WTC11 (cell line): ENCODE data around the gene IL17RA.

Experiments used
- CREB1 ChIP-seq: sonication (generic); formaldehyde crosslinking; IDR thresholded peaks from 2 replicates; pipeline ENCODE4 v1.8.0; 2023; ENCODE audit warnings: mild to moderate bottlenecking, missing genetic modification reagents
- FOXJ3 ChIP-seq: sonication (generic); formaldehyde crosslinking; IDR thresholded peaks from 2 replicates; pipeline ENCODE4 v1.9.0; 2021; ENCODE audit warnings: missing genetic modification reagents, mild to moderate bottlenecking, borderline replicate concordance
- FOXP1 ChIP-seq: sonication (generic); formaldehyde crosslinking; IDR thresholded peaks from 2 replicates; pipeline ENCODE4 v1.8.0; 2022; ENCODE audit warnings: missing genetic modification reagents, mild to moderate bottlenecking, moderate library complexity, borderline replicate concordance
- JAZF1 ChIP-seq: fragments of 250-450 bp; sonication (Bioruptor Pico); IDR thresholded peaks from 2 replicates; pipeline ENCODE4 v1.9.0; 2021; ENCODE audit warnings: moderate library complexity, mild to moderate bottlenecking, inconsistent platforms
- MYBL2 ChIP-seq: sonication (generic); formaldehyde crosslinking; IDR thresholded peaks from 2 replicates; pipeline ENCODE4 v1.8.1; 2023; ENCODE audit warnings: mild to moderate bottlenecking, moderate library complexity, missing genetic modification reagents
- NFYB ChIP-seq: sonication (generic); formaldehyde crosslinking; conservative IDR thresholded peaks from 2 replicates; pipeline ENCODE4 v1.8.0; 2022; ENCODE audit warnings: low read depth, missing genetic modification reagents
- ZBTB21 ChIP-seq: sonication (generic); formaldehyde crosslinking; IDR thresholded peaks from 2 replicates; pipeline ENCODE4 v1.8.1; 2023; ENCODE audit warnings: mild to moderate bottlenecking, missing genetic modification reagents, borderline replicate concordance
- ZNF232 ChIP-seq: sonication (generic); formaldehyde crosslinking; IDR thresholded peaks from 2 replicates; pipeline ENCODE4 v1.8.0; 2022; ENCODE audit warnings: mild to moderate bottlenecking, missing genetic modification reagents
- TF ChIP-seq, protein P1 (sequence below): fragments of 200-600 bp; IDR thresholded peaks from 2 replicates; pipeline ENCODE4 v1.8.0; 2022; ENCODE audit warnings: antibody characterized with exemption
- TF ChIP-seq, protein P2 (sequence below): sonication (generic); formaldehyde crosslinking; conservative IDR thresholded peaks from 2 replicates; pipeline ENCODE4 v1.8.1; 2023; ENCODE audit warnings: mild to moderate bottlenecking, low read depth, missing genetic modification reagents, moderate library complexity

DNA sequence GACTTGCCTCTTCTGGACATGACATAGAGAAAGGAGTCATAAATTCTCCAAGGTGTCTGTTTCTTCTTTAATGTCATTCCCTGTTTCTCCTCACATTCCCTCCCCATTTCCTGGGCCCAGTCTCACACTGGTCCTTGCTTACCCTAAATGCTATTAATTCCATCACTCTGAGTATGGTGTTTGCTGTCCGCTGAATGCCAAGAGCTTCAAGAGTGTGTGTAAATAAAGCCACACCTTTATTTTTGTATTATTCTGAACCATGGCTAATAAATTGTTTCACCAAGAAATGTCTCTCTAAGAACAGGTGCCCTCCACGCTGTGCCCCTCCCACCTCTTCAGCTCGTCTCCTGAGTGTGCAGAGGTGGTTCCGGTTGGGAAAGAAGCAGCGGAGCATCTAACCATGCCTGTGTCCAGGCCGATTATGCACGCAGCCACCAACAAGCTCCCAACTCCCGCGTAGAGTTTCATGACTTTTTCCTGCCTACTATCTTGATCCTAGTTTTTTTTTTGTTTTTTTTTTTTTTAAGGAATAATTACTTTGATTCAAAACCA lies 27.8 kb downstream of the IL17RA start:
- TF ChIP-seq, protein P1, sequence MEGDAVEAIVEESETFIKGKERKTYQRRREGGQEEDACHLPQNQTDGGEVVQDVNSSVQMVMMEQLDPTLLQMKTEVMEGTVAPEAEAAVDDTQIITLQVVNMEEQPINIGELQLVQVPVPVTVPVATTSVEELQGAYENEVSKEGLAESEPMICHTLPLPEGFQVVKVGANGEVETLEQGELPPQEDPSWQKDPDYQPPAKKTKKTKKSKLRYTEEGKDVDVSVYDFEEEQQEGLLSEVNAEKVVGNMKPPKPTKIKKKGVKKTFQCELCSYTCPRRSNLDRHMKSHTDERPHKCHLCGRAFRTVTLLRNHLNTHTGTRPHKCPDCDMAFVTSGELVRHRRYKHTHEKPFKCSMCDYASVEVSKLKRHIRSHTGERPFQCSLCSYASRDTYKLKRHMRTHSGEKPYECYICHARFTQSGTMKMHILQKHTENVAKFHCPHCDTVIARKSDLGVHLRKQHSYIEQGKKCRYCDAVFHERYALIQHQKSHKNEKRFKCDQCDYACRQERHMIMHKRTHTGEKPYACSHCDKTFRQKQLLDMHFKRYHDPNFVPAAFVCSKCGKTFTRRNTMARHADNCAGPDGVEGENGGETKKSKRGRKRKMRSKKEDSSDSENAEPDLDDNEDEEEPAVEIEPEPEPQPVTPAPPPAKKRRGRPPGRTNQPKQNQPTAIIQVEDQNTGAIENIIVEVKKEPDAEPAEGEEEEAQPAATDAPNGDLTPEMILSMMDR: no peak
- TF ChIP-seq, protein P2, sequence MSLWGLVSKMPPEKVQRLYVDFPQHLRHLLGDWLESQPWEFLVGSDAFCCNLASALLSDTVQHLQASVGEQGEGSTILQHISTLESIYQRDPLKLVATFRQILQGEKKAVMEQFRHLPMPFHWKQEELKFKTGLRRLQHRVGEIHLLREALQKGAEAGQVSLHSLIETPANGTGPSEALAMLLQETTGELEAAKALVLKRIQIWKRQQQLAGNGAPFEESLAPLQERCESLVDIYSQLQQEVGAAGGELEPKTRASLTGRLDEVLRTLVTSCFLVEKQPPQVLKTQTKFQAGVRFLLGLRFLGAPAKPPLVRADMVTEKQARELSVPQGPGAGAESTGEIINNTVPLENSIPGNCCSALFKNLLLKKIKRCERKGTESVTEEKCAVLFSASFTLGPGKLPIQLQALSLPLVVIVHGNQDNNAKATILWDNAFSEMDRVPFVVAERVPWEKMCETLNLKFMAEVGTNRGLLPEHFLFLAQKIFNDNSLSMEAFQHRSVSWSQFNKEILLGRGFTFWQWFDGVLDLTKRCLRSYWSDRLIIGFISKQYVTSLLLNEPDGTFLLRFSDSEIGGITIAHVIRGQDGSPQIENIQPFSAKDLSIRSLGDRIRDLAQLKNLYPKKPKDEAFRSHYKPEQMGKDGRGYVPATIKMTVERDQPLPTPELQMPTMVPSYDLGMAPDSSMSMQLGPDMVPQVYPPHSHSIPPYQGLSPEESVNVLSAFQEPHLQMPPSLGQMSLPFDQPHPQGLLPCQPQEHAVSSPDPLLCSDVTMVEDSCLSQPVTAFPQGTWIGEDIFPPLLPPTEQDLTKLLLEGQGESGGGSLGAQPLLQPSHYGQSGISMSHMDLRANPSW (CRISPR knock-in tag): no peak
- no peak for TF ChIP-seq NFYB (CRISPR knock-in tag)
- TF ChIP-seq ZBTB21 (CRISPR knock-in tag): no peak
- TF ChIP-seq MYBL2 (CRISPR knock-in tag): no peak
- no peak for TF ChIP-seq FOXP1
- no peak for TF ChIP-seq CREB1
- TF ChIP-seq JAZF1 (CRISPR knock-in tag): no peak
- TF ChIP-seq ZNF232 (CRISPR knock-in tag): no peak
- no peak for TF ChIP-seq FOXJ3 (CRISPR knock-in tag)
